GM10266 (cell line): Measurements from ENCODE around the gene MCRIP2.

Experiments used
- DNase-seq: peaks from one replicate; pipeline ENCODE4 v3.0.0; 2012; ENCODE audit errors: extremely low spot score
- CTCF ChIP-seq: IDR thresholded peaks from 2 replicates; pipeline ENCODE4 v1.5.1; 2012; ENCODE audit warnings: mild to moderate bottlenecking, low read depth; ENCODE audit not compliant: control insufficient read depth, insufficient read depth; ENCODE audit errors: missing control alignments

MCRIP2 gene

GRCh38 chr16:608019-608418, 33.6 kb upstream of the MCRIP2 start:
- DNase-seq, result no peak
- TF ChIP-seq CTCF, result no peak

- TF ChIP-seq CTCF, result no peak
- DNase-seq, result no peak
These were observed 32.3 kb upstream of the MCRIP2 start for GRCh38 chr16:609316-609715.

- TF ChIP-seq CTCF, result no peak
These were observed 31.6 kb upstream of the MCRIP2 start for GRCh38 chr16:609984-610383.

GRCh38 chr16:610513-611381, 30.9 kb upstream of the MCRIP2 start:
- DNase-seq, result no peak
- TF ChIP-seq CTCF, result peak; percentile 32

More at GRCh38 chr16:609984-610383, 31.6 kb upstream of the MCRIP2 start:
- no peak for DNase-seq

- TF ChIP-seq CTCF, result no peak
- no peak for DNase-seq
These were observed 26.5 kb upstream of the MCRIP2 start for GRCh38 chr16:615122-615521.

- no peak for TF ChIP-seq CTCF
- DNase-seq, result no peak
These were observed 24.7 kb upstream of the MCRIP2 start for GRCh38 chr16:616733-617586.
